GM12873 (cell line): ENCODE results near the gene C8B.

Experiments used
- CTCF ChIP-seq: IDR thresholded peaks from 2 replicates; pipeline ENCODE4 v1.5.1; 2012; ENCODE audit warnings: low read depth, mild to moderate bottlenecking, moderate library complexity, low read length, control low read depth; ENCODE audit not compliant: insufficient read depth; ENCODE audit errors: missing control alignments

The C8B gene

GRCh38 chr1:57003398-57004139 is 37.8 kb upstream of the C8B start:
- TF ChIP-seq CTCF: no peak

GRCh38 chr1:56995414-56996100 is 29.7 kb upstream of the C8B start:
- TF ChIP-seq CTCF: no peak

- TF ChIP-seq CTCF: no peak
These were observed 27.7 kb upstream of the C8B start for GRCh38 chr1:56993475-56993874.

- no peak for TF ChIP-seq CTCF
These were observed 26.7 kb upstream of the C8B start for GRCh38 chr1:56992318-56993125.

GRCh38 chr1:56991576-56991975 is 25.8 kb upstream of the C8B start:
- TF ChIP-seq CTCF: no peak

- no peak for TF ChIP-seq CTCF
These were observed 20.6 kb upstream of the C8B start for GRCh38 chr1:56986397-56986796.

GRCh38 chr1:56985857-56986256 is 20.0 kb upstream of the C8B start:
- no peak for TF ChIP-seq CTCF
